Globus pallidus (tissue), 1 donor: Measurements from ENCODE around the gene TRAM2.

Experiments used
- DNase-seq: peaks from one replicate; pipeline ENCODE4 v3.0.0-alpha.2; 2015; ENCODE audit warnings: low spot score

Gene TRAM2

GRCh38 chr6:52527436-52527835 lies 49.4 kb downstream of the TRAM2 start:
- DNase-seq = no peak

GRCh38 chr6:52526634-52527033 lies 50.2 kb downstream of the TRAM2 start:
- no peak for DNase-seq

GRCh38 chr6:52524918-52525317 lies 51.9 kb downstream of the TRAM2 start:
- no peak for DNase-seq

GRCh38 chr6:52523378-52524142 lies 53.3 kb downstream of the TRAM2 start:
- DNase-seq = no peak

- DNase-seq = no peak
Measured at GRCh38 chr6:52522655-52523054, 54.2 kb downstream of the TRAM2 start.

GRCh38 chr6:52522151-52522626 lies 54.7 kb downstream of the TRAM2 start:
- DNase-seq = no peak

- no peak for DNase-seq
Measured at GRCh38 chr6:52519618-52520017, 57.2 kb downstream of the TRAM2 start.

GRCh38 chr6:52518279-52518945 lies 58.4 kb downstream of the TRAM2 start:
- no peak for DNase-seq

- DNase-seq = peak; percentile 67
Measured at GRCh38 chr6:52517502-52518278, 59.2 kb downstream of the TRAM2 start.

- DNase-seq = no peak
Measured at GRCh38 chr6:52516943-52517342, 59.9 kb downstream of the TRAM2 start.

- DNase-seq = no peak
Measured at GRCh38 chr6:52516269-52516668, 60.6 kb downstream of the TRAM2 start.

- DNase-seq = no peak
Measured at GRCh38 chr6:52515219-52515960, 61.5 kb downstream of the TRAM2 start.

GRCh38 chr6:52514514-52514913 lies 62.3 kb downstream of the TRAM2 start:
- no peak for DNase-seq

- no peak for DNase-seq
Measured at GRCh38 chr6:52513896-52514295, 63.0 kb downstream of the TRAM2 start.

- no peak for DNase-seq
Measured at GRCh38 chr6:52513464-52513863, 63.4 kb downstream of the TRAM2 start.

GRCh38 chr6:52512199-52512598 lies 64.7 kb downstream of the TRAM2 start:
- DNase-seq = no peak

- no peak for DNase-seq
Measured at GRCh38 chr6:52511572-52512151, 65.2 kb downstream of the TRAM2 start.

- no peak for DNase-seq
Measured at GRCh38 chr6:52511163-52511562, 65.7 kb downstream of the TRAM2 start.

GRCh38 chr6:52510213-52510562 lies 66.7 kb downstream of the TRAM2 start:
- DNase-seq = no peak

- DNase-seq = no peak
Measured at GRCh38 chr6:52509281-52510212, 67.3 kb downstream of the TRAM2 start.
